Karpas-422 (cell line): Measurements from ENCODE around the gene CTSC. TPM values are rescaled to one million over a fixed set of nuclear protein-coding genes. Genes with fewer than 3 reads are reported as not detected.

ENCODE experiments used
- DNase-seq: peaks from one replicate; pipeline ENCODE4 v3.0.0-alpha.2; 2015
- H2AFZ ChIP-seq: fragments of 200-600 bp; sonication (generic); 2 replicates; pipeline ENCODE4 v1.6.1; 2014; ENCODE audit warnings: antibody characterized with exemption, low read length, mixed read lengths
- H3K27ac ChIP-seq: fragments of 200-600 bp; sonication (generic); 2 replicates; pipeline ENCODE4 v1.5.1; 2014; ENCODE audit warnings: mild to moderate bottlenecking, low read length, moderate library complexity
- H3K27me3 ChIP-seq: fragments of 200-600 bp; sonication (generic); 2 replicates; pipeline ENCODE4 v1.6.1; 2014; ENCODE audit warnings: low read length, mixed read lengths
- H3K36me3 ChIP-seq: fragments of 200-600 bp; sonication (generic); 2 replicates; pipeline ENCODE4 v1.6.1; 2014; ENCODE audit warnings: low read length, mixed read lengths; ENCODE audit not compliant: insufficient read depth
- H3K4me1 ChIP-seq: fragments of 200-600 bp; sonication (generic); 2 replicates; pipeline ENCODE4 v1.6.1; 2014; ENCODE audit warnings: mild to moderate bottlenecking, low read length, mixed read lengths
- H3K4me2 ChIP-seq: fragments of 200-600 bp; sonication (generic); 2 replicates; pipeline ENCODE4 v1.6.1; 2014; ENCODE audit warnings: low read length, low read depth, mild to moderate bottlenecking; ENCODE audit not compliant: poor library complexity, severe bottlenecking
- H3K4me3 ChIP-seq: fragments of 200-600 bp; sonication (generic); 2 replicates; pipeline ENCODE4 v1.5.1; 2014; ENCODE audit warnings: mild to moderate bottlenecking, antibody characterized with exemption, low read length, mixed read lengths
- H3K79me2 ChIP-seq: fragments of 200-600 bp; sonication (generic); 2 replicates; pipeline ENCODE4 v1.6.1; 2014; ENCODE audit warnings: mild to moderate bottlenecking, low read length, mixed read lengths
- H3K9ac ChIP-seq: fragments of 200-600 bp; sonication (generic); 2 replicates; pipeline ENCODE4 v1.6.0; 2014; ENCODE audit warnings: low read length
- H3K9me2 ChIP-seq: fragments of 200-600 bp; sonication (generic), shearing (Covaris generic); replicated peaks from 2 replicates; pipeline ENCODE4 v1.6.0; 2014; ENCODE audit warnings: mild to moderate bottlenecking, low read length, moderate library complexity; ENCODE audit not compliant: insufficient read depth
- H3K9me3 ChIP-seq: fragments of 300-700, 200-600 bp; sonication (generic); 2 replicates; pipeline ENCODE4 v1.6.1; 2014; ENCODE audit warnings: low read length, mixed read lengths
- H4K20me1 ChIP-seq: fragments of 200-600 bp; sonication (generic); 2 replicates; pipeline ENCODE4 v1.6.1; 2014; ENCODE audit warnings: mild to moderate bottlenecking, antibody characterized with exemption, low read length, low read depth; ENCODE audit not compliant: insufficient read depth
- total RNA-seq: library from RNA; depleted of rRNA; stranded (reverse); fragments of >200 nt; shearing (Covaris generic); gene quantifications from 2 replicates; pipeline ENCODE4 v1.2.3, GENCODE V29; 2014; ENCODE audit warnings: low replicate concordance

The CTSC gene
- total RNA-seq, 1 experiment from 2014 or later, result 453 TPM

DNA sequence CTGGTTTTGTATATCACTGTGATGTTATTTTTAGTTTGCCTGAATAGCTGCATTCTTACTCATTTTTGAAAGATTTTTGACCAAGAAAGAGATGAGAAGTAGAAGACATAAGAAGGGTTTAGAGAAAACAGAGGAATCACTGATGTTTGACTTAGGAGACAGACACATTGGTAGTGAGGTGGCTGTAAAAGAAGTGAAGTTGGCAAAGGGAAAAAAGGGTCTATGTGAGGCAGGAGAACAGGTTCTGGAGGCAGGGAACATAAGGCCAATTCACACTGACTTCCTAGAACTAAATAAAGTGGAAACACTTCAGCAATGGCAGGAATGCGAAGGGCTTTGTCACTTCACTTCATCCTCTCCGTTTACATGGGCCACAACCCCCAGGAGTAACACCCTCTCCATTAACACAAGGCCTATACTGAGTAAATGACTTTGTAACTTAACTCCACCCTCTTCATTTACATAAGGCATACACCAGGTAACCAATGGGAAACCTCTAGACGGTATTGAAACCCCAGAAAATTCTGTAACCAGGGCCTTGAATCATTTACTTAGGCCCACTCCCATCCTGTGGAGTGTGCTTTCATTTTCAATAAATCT, 36.5 kb downstream of the CTSC start:
- Histone ChIP-seq H3K79me2 (peaks cover 96% of the 10 kb centered on the region), H3K27me3 (no peaks in the 10 kb centered on the region), H2AFZ (no peak overlapping the region), H3K27ac (no peak overlapping the region), H4K20me1 (no peaks in the 10 kb centered on the region), H3K36me3 (peaks cover 95% of the 10 kb centered on the region), H3K4me1 (peaks cover 5% of the 10 kb centered on the region; the same call in 1 of the 2 replicates), H3K9ac (no peak overlapping the region), H3K9me3 (no peaks in the 10 kb centered on the region), H3K9me2 (no peaks in the 10 kb centered on the region), H3K4me2 (no peak overlapping the region), H3K4me3 (no peak overlapping the region)
- no peak for DNase-seq

DNA sequence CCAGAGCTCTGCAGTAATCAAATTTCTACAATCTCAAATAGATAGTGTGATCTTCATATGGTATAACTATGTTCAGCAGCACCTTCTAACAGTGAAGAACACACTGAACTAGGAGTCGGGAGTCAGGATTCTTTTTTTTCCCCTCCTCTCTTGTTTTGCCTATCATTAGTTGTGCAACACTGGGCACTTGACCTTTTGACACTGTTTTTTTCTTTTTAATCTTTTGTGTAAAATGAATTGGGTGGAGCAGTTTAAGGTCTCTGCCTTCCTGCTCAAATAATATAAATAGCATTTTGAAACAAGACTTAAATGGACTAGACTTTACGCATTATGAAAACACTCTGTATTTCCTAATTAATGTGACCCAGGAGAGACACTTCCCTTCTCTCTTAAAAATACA, 39.7 kb downstream of the CTSC start:
- H3K9me3 ChIP-seq, result no peaks in the 10 kb centered on the region
- no peaks in the 10 kb centered on the region for H4K20me1 ChIP-seq
- H3K4me3 ChIP-seq, result no peak overlapping the region
- no peak overlapping the region for H3K27ac ChIP-seq
- peaks cover 97% of the 10 kb centered on the region for H3K36me3 ChIP-seq
- H3K27me3 ChIP-seq, result no peaks in the 10 kb centered on the region
- H3K9me2 ChIP-seq, result no peaks in the 10 kb centered on the region
- no peak overlapping the region for H3K4me2 ChIP-seq
- DNase-seq, result no peak
- H2AFZ ChIP-seq, result no peak overlapping the region
- no peak overlapping the region for H3K9ac ChIP-seq
- H3K79me2 ChIP-seq, result peaks cover 74% of the 10 kb centered on the region
- H3K4me1 ChIP-seq, result peaks cover 5% of the 10 kb centered on the region; the same call in 1 of the 2 replicates

DNA sequence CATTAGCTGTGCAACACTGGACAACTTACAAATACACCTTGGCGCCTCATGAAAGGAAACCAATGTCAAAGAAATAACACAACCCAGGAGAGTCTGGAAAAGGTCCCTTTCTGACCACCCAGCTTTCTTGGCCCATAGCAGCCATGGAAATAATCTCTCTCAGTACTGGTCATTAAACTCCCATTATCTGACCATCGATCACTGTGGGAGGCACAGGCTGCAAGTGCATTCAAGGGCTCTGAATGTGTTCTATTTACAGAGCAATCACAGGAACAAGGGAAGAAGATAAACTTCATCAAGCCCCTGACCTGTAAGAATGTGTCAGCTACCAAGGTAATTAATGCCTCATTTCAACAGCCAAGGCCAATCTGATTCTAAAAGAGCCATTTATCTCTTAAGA, 40.1 kb downstream of the CTSC start:
- Histone ChIP-seq H3K79me2 (peaks cover 71% of the 10 kb centered on the region), H3K4me1 (peaks cover 5% of the 10 kb centered on the region; the same call in 1 of the 2 replicates), H3K9me2 (no peaks in the 10 kb centered on the region), H3K9me3 (no peaks in the 10 kb centered on the region), H3K36me3 (peaks cover 97% of the 10 kb centered on the region), H3K27me3 (no peaks in the 10 kb centered on the region), H3K9ac (no peak overlapping the region), H4K20me1 (no peaks in the 10 kb centered on the region), H3K4me2 (no peak overlapping the region), H3K27ac (no peak overlapping the region), H3K4me3 (no peak overlapping the region), H2AFZ (no peak overlapping the region)
- DNase-seq, result no peak

DNA sequence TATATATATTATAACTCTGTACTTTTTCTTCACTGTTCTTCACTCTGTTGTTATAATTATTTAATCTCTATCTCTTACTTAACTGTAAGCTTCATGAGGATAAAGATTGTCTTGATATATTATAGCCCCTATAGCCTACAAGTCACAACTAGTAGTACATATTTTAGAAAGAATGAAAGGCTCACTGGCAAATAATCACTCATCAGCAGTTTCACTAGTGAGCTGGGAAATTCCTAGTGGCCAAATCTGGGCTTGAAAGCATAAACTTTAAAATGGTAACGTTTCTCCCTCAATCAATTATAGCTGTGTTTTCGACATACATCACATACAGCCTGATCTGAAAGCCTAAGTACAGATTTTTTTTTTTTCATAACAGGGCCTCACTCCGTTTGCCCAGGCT, 42.5 kb downstream of the CTSC start:
- Histone ChIP-seq H3K79me2 (peaks cover 52% of the 10 kb centered on the region), H3K27me3 (no peaks in the 10 kb centered on the region), H3K9ac (no peak overlapping the region), H3K36me3 (peaks cover 95% of the 10 kb centered on the region), H2AFZ (no peak overlapping the region), H3K27ac (no peak overlapping the region), H3K9me2 (no peaks in the 10 kb centered on the region), H3K9me3 (no peaks in the 10 kb centered on the region), H4K20me1 (no peaks in the 10 kb centered on the region), H3K4me1 (peaks cover 5% of the 10 kb centered on the region; the same call in 1 of the 2 replicates), H3K4me3 (no peak overlapping the region), H3K4me2 (no peak overlapping the region)
- no peak for DNase-seq

DNA sequence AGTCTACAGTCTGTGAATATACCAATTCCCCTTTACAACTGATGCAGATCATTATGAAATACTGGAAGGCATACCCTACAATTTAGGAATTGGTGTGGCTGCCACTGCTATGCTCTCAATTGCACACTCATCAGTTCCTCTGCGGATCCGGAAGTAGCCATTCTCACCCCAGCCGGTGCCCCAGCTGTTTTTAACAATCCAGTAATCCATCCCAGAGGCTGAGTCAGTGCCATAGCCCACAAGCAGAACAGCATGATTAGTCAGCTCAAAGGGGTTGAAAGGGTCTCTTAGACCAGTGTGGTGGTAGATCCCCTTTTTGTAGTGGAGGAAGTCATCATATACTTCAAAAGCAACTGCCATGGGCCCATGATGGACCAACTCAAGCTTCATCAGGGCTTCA, 43.6 kb downstream of the CTSC start:
- H3K4me2 ChIP-seq, result no peak overlapping the region
- H3K4me3 ChIP-seq, result no peak overlapping the region
- H3K36me3 ChIP-seq, result peaks cover 95% of the 10 kb centered on the region
- H3K4me1 ChIP-seq, result peaks cover 5% of the 10 kb centered on the region; the same call in 1 of the 2 replicates
- H2AFZ ChIP-seq, result no peak overlapping the region
- H4K20me1 ChIP-seq, result no peaks in the 10 kb centered on the region
- no peaks in the 10 kb centered on the region for H3K9me2 ChIP-seq
- H3K9me3 ChIP-seq, result no peaks in the 10 kb centered on the region
- no peak overlapping the region for H3K9ac ChIP-seq
- no peak overlapping the region for H3K27ac ChIP-seq
- H3K27me3 ChIP-seq, result no peaks in the 10 kb centered on the region
- no peak for DNase-seq
- H3K79me2 ChIP-seq, result peaks cover 43% of the 10 kb centered on the region

DNA sequence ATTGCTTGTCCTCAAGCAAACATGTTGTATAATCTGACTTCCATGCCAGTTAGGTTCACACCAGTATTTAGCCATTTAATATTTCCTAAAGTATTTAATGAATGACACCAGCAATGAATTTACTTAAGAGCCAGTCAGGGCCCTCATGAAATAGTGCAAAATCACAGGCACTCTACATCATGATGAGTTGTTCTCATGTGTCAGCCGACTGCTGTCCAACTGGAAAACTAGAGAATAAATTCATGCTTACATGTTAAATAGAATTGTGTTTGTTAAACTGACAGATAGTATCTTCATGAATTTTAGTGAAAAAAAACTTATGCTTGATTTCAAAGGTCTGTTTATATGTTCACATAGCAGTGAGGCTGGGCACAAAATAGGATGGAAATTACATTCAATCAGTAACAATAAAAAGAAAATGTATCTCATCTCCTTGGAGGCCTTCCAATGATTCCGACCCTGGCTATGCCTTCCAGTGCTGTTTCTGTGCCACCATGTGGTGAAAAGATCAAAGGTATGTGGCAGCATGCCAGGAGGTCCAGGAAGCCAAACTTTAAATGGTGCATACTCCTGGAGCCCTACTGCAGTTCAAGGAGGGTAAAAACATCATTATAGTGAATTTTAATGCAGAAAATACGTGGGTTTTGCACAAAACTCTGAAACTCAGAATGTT, 45.2 kb downstream of the CTSC start:
- H3K4me1 ChIP-seq, result no peaks in the 10 kb centered on the region
- H2AFZ ChIP-seq, result no peak overlapping the region
- no peak overlapping the region for H3K4me2 ChIP-seq
- no peaks in the 10 kb centered on the region for H4K20me1 ChIP-seq
- H3K36me3 ChIP-seq, result peaks cover 93% of the 10 kb centered on the region
- H3K27me3 ChIP-seq, result no peaks in the 10 kb centered on the region
- H3K9me2 ChIP-seq, result peaks cover 10% of the 10 kb centered on the region; the same call in 1 of the 2 replicates
- H3K27ac ChIP-seq, result no peak overlapping the region
- H3K9me3 ChIP-seq, result no peaks in the 10 kb centered on the region
- peaks cover 34% of the 10 kb centered on the region for H3K79me2 ChIP-seq
- no peak for DNase-seq
- no peak overlapping the region for H3K4me3 ChIP-seq
- no peak overlapping the region for H3K9ac ChIP-seq

DNA sequence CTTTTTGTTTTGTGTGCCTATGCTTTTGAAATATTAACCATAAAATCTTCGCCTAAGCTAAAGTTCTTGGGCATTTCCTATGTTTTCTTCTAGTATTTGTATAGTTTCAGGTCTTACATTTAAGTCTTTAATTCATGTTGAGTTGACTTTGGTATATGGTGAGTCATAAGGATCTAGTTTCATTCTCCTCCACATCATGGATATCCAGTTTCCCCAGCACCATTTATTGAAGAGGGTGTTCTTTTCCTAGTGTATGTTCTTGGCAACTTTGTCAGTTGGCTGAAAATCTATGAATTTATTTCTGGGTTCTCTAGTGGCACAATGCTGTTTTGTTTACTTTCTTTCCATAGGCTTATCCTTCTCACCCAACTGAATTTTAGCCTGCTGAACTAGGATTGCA, 49.0 kb downstream of the CTSC start:
- Histone ChIP-seq H3K4me1 (no peaks in the 10 kb centered on the region), H3K27ac (no peak overlapping the region), H3K9me3 (no peaks in the 10 kb centered on the region), H3K9ac (no peak overlapping the region), H3K4me3 (no peak overlapping the region), H3K4me2 (no peak overlapping the region), H3K36me3 (peaks cover 90% of the 10 kb centered on the region), H3K9me2 (peaks cover 10% of the 10 kb centered on the region; the same call in 1 of the 2 replicates), H3K79me2 (peaks cover 17% of the 10 kb centered on the region), H2AFZ (no peak overlapping the region), H4K20me1 (no peaks in the 10 kb centered on the region), H3K27me3 (no peaks in the 10 kb centered on the region)
- no peak for DNase-seq

DNA sequence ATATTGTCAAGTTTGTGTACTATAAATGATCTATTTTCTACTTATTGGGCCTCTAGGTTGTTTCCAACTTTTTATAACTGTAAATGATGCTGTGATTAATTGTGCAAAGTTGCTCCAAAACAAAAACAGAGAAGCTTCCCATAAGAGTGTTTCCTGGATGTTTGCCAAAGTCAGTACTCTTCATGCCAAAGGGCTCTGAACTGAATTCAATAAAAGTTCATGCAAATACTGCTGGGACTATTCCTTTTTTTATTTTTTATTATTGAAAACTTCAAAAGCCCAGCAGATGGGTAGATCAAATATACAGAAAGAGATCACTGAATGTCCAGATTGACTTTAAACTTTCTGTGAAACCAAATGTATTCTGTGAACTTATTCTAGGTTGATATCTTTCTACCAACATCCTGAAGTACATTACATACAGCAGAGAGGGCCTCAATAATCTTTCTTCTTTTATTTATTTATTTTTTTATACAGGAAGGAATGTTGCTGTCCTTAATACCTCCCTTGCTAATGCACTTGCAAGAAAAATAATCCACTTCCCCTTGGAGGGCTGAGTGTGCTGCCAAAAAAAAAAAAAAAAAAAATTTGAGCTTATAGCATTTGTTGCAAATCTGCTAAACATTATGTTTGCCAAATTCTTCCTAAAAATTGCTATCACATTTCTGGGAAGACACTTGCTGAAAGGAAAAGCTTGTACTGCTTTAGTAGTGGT, 53.0 kb downstream of the CTSC start:
- Histone ChIP-seq H3K4me1 (no peaks in the 10 kb centered on the region), H3K79me2 (peaks cover 8% of the 10 kb centered on the region), H3K4me3 (no peak overlapping the region), H3K9me3 (no peaks in the 10 kb centered on the region), H3K27ac (no peak overlapping the region), H2AFZ (no peak overlapping the region), H3K36me3 (peaks cover 77% of the 10 kb centered on the region), H3K9me2 (peaks cover 10% of the 10 kb centered on the region; the same call in 1 of the 2 replicates), H4K20me1 (no peaks in the 10 kb centered on the region), H3K27me3 (no peaks in the 10 kb centered on the region), H3K9ac (no peak overlapping the region), H3K4me2 (no peak overlapping the region)
- DNase-seq, result no peak
